IPS-20b (cell line): Measurements from ENCODE around the gene TMEM116.

ENCODE experiments used
- H3K27ac ChIP-seq: one replicate; pipeline ENCODE4 v1.5.1; 2013; ENCODE audit warnings: low read length
- H3K27me3 ChIP-seq: 2 replicates; pipeline ENCODE4 v1.6.1; 2013; ENCODE audit warnings: mild to moderate bottlenecking, low read length, inconsistent platforms; ENCODE audit not compliant: insufficient read depth
- H3K36me3 ChIP-seq: 2 replicates; pipeline ENCODE4 v1.6.1; 2013; ENCODE audit warnings: low read depth, mild to moderate bottlenecking, inconsistent platforms, low read length, moderate library complexity; ENCODE audit not compliant: insufficient read depth
- H3K4me1 ChIP-seq: 2 replicates; pipeline ENCODE4 v1.6.1; 2013; ENCODE audit warnings: mild to moderate bottlenecking, control low read depth, inconsistent platforms, low read length, moderate library complexity; ENCODE audit not compliant: insufficient read depth
- H3K4me3 ChIP-seq: 2 replicates; pipeline ENCODE4 v1.5.1; 2013; ENCODE audit warnings: mild to moderate bottlenecking, low read length, inconsistent platforms
- H3K9ac ChIP-seq: 2 replicates; pipeline ENCODE4 v1.6.1; 2013; ENCODE audit warnings: low read depth, mild to moderate bottlenecking, inconsistent platforms, low read length, moderate library complexity
- H3K9me3 ChIP-seq: 2 replicates; pipeline ENCODE4 v1.6.1; 2013; ENCODE audit warnings: mild to moderate bottlenecking, low read depth, low read length, inconsistent platforms; ENCODE audit not compliant: insufficient read depth

Gene TMEM116

DNA sequence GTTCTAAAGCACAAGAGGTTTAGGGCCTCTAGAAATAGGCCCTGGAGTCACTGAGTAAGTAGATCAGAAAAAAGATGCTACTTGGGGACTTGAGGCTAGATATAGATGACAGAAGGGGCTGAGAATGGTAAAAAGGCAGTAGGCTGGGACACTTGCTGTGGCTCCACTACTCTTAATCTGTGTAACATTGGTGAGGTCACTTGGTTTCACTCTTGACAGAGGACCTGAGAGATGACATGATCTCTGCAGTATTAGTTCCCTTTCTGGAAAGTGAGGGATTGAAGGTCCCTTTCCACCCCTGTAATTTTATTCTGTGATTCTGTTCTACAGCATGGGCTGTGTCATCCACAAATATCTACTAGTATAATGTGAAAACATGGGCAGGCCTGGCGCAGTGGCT lies 131.2 kb downstream of the TMEM116 start:
- H3K27me3 ChIP-seq: no peaks in the 10 kb centered on the region
- peaks cover 92% of the 10 kb centered on the region for H3K36me3 ChIP-seq
- H3K9me3 ChIP-seq: no peaks in the 10 kb centered on the region
- H3K4me1 ChIP-seq: no peaks in the 10 kb centered on the region
- no peak overlapping the region for H3K27ac ChIP-seq
- H3K4me3 ChIP-seq: no peak overlapping the region
- no peak overlapping the region for H3K9ac ChIP-seq
